ENCODE data around the gene DDX60.
"Not testable (repeated sequence)": the region's sequence is repeated elsewhere in the genome, so short reads cannot be mapped to it uniquely, and the experiment has no call there.

DDX60 gene

GRCh38 chr4:168293386-168293975 lies 25.1 kb downstream of the DDX60 start:
- no peak for DNase-seq

GRCh38 chr4:168291242-168291641 lies 27.3 kb downstream of the DDX60 start:
- DNase-seq = no peak

GRCh38 chr4:168285850-168286249 lies 32.7 kb downstream of the DDX60 start:
- DNase-seq = not testable (repeated sequence)

- DNase-seq = no peak
These were observed 39.0 kb downstream of the DDX60 start for GRCh38 chr4:168279556-168279955.

- no peak for DNase-seq
These were observed 42.7 kb downstream of the DDX60 start for GRCh38 chr4:168275836-168276235.

GRCh38 chr4:168274871-168275270 lies 43.7 kb downstream of the DDX60 start:
- DNase-seq = no peak

- no peak for DNase-seq
These were observed 44.7 kb downstream of the DDX60 start for GRCh38 chr4:168273838-168274237.

- DNase-seq = no peak
These were observed 46.1 kb downstream of the DDX60 start for GRCh38 chr4:168272488-168272887.

GRCh38 chr4:168269896-168270295 lies 48.7 kb downstream of the DDX60 start:
- DNase-seq = no peak

GRCh38 chr4:168265327-168265726 lies 53.2 kb downstream of the DDX60 start:
- no peak for DNase-seq

GRCh38 chr4:168264903-168265302 lies 53.6 kb downstream of the DDX60 start:
- DNase-seq = no peak

GRCh38 chr4:168263039-168263438 lies 55.5 kb downstream of the DDX60 start:
- no peak for DNase-seq

- no peak for DNase-seq
These were observed 59.5 kb downstream of the DDX60 start for GRCh38 chr4:168259096-168259495.

- DNase-seq = no peak
These were observed 60.8 kb downstream of the DDX60 start for GRCh38 chr4:168257768-168258167.

- no peak for DNase-seq
These were observed 70.3 kb downstream of the DDX60 start for GRCh38 chr4:168248176-168248710.

- no peak for DNase-seq
These were observed 70.9 kb downstream of the DDX60 start for GRCh38 chr4:168247603-168248002.

- no peak for DNase-seq
These were observed 76.6 kb downstream of the DDX60 start for GRCh38 chr4:168241953-168242352.

- DNase-seq = no peak
These were observed 77.7 kb downstream of the DDX60 start for GRCh38 chr4:168240821-168241220.

- peak; percentile 36 for DNase-seq
These were observed 97.3 kb downstream of the DDX60 start for GRCh38 chr4:168221301-168221700.

- no peak for DNase-seq
These were observed 97.7 kb downstream of the DDX60 start for GRCh38 chr4:168220893-168221292.

- no peak for DNase-seq
These were observed 99.9 kb downstream of the DDX60 start for GRCh38 chr4:168218645-168219044.

- DNase-seq = not testable (repeated sequence)
These were observed 105.0 kb downstream of the DDX60 start for GRCh38 chr4:168213511-168213910.

GRCh38 chr4:168212656-168213055 lies 105.9 kb downstream of the DDX60 start:
- DNase-seq = no peak

- DNase-seq = no peak
These were observed 109.5 kb downstream of the DDX60 start for GRCh38 chr4:168208957-168209614.

All from NCI-H748 treated with DMSO at 0.1 percent for 48 hours (cell line).